ENCODE data around the gene KRTAP19-4. TPM values are rescaled to one million over a fixed set of nuclear protein-coding genes. Genes with fewer than 3 reads are reported as not detected.
"Not testable (repeated sequence)": the region's sequence is repeated elsewhere in the genome, so short reads cannot be mapped to it uniquely, and the experiment has no call there.

The KRTAP19-4 gene
- polyA plus RNA-seq (2013): not detected

- no peaks in the 10 kb centered on the region for H3K36me3 ChIP-seq (ENCODE audit: control insufficient read depth in 4 of 4, insufficient read depth in 4 of 4, low read length in 3 of 4)
- H3K27ac ChIP-seq (ENCODE audit: insufficient read depth in 1 of 2, low read depth in 1 of 2, low read length in 2 of 2, poor library complexity in 1 of 2, severe bottlenecking in 2 of 2): no peak within 1 kb of the TSS
- H3K4me1 ChIP-seq (ENCODE audit: control extremely low read depth in 1 of 4, control insufficient read depth in 4 of 4, insufficient read depth in 4 of 4, low read length in 3 of 4): no peaks in the 10 kb centered on the region
- 100% methylated on average over 1 of the region's 4 CpGs for WGBS (ENCODE audit: insufficient coverage)
- H3K9me3 ChIP-seq (ENCODE audit: control extremely low read depth in 1 of 5, control insufficient read depth in 4 of 5, insufficient read depth in 2 of 5, low read depth in 1 of 5, low read length in 4 of 5): no peaks in the 10 kb centered on the region
- POLR2A ChIA-PET: no interaction called here
- CTCF ChIA-PET: no interaction called here
- no peak for DNase-seq
- H3K4me3 ChIP-seq (ENCODE audit: control insufficient read depth in 1 of 7, extremely low read depth in 1 of 7, insufficient read depth in 4 of 7, low read depth in 2 of 7, low read length in 6 of 7): no peak within 1 kb of the TSS
- H3K27me3 ChIP-seq (replicated peaks in 2 of 5; ENCODE audit: control insufficient read depth in 4 of 5, insufficient read depth in 5 of 5, low read length in 4 of 5): no peaks in the 10 kb centered on the region
These were observed at the start of gene KRTAP19-4 for GRCh38 chr21:30497065-30497464. Gene KRTAP19-4 (minus strand): TSS chr21:30497165. CDS start chr21:30497110, 55 bp downstream.

GRCh38 chr21:30541764-30542163 is 44.8 kb upstream of the KRTAP19-4 start, which contains the start of gene KRTAP19-6:
Gene KRTAP19-6 (minus strand): TSS chr21:30541864. CDS start chr21:30541833, 31 bp downstream.
- ChIA-PET CTCF (no interaction called here), POLR2A (no interaction called here)
- DNase-seq: no peak
- Histone ChIP-seq H3K4me3 (ENCODE audit: control insufficient read depth in 1 of 7, extremely low read depth in 1 of 7, insufficient read depth in 4 of 7, low read depth in 2 of 7, low read length in 6 of 7) (no peak within 1 kb of the TSS), H3K27me3 (replicated peaks in 2 of 5; ENCODE audit: control insufficient read depth in 4 of 5, insufficient read depth in 5 of 5, low read length in 4 of 5) (no peaks in the 10 kb centered on the region), H3K27ac (ENCODE audit: insufficient read depth in 1 of 2, low read depth in 1 of 2, low read length in 2 of 2, poor library complexity in 1 of 2, severe bottlenecking in 2 of 2) (no peak within 1 kb of the TSS), H3K4me1 (ENCODE audit: control extremely low read depth in 1 of 4, control insufficient read depth in 4 of 4, insufficient read depth in 4 of 4, low read length in 3 of 4) (no peaks in the 10 kb centered on the region), H3K9me3 (ENCODE audit: control extremely low read depth in 1 of 5, control insufficient read depth in 4 of 5, insufficient read depth in 2 of 5, low read depth in 1 of 5, low read length in 4 of 5) (no peaks in the 10 kb centered on the region), H3K36me3 (ENCODE audit: control insufficient read depth in 4 of 4, insufficient read depth in 4 of 4, low read length in 3 of 4) (no peaks in the 10 kb centered on the region)
- WGBS (ENCODE audit: insufficient coverage): no CpG with 5 or more reads among the region's 1 CpG

GRCh38 chr21:30518876-30519275 is 21.9 kb upstream of the KRTAP19-4 start:
- Histone ChIP-seq H3K27me3 (replicated peaks in 2 of 5; ENCODE audit: control insufficient read depth in 4 of 5, insufficient read depth in 5 of 5, low read length in 4 of 5) (no peaks in the 10 kb centered on the region), H3K9me3 (ENCODE audit: control extremely low read depth in 1 of 5, control insufficient read depth in 4 of 5, insufficient read depth in 2 of 5, low read depth in 1 of 5, low read length in 4 of 5) (no peaks in the 10 kb centered on the region), H3K4me3 (ENCODE audit: control insufficient read depth in 1 of 7, extremely low read depth in 1 of 7, insufficient read depth in 4 of 7, low read depth in 2 of 7, low read length in 6 of 7) (no peak overlapping the region), H3K4me1 (ENCODE audit: control extremely low read depth in 1 of 4, control insufficient read depth in 4 of 4, insufficient read depth in 4 of 4, low read length in 3 of 4) (no peaks in the 10 kb centered on the region), H3K36me3 (ENCODE audit: control insufficient read depth in 4 of 4, insufficient read depth in 4 of 4, low read length in 3 of 4) (no peaks in the 10 kb centered on the region), H3K27ac (ENCODE audit: insufficient read depth in 1 of 2, low read depth in 1 of 2, low read length in 2 of 2, poor library complexity in 1 of 2, severe bottlenecking in 2 of 2) (no peak overlapping the region)
- POLR2A ChIA-PET: no interaction called here
- WGBS (ENCODE audit: insufficient coverage): 75% methylated on average over 1 of the region's 1 CpG
- DNase-seq: no peak
- CTCF ChIA-PET: no interaction called here

- DNase-seq: no peak
- Histone ChIP-seq H3K36me3 (ENCODE audit: control insufficient read depth in 4 of 4, insufficient read depth in 4 of 4, low read length in 3 of 4) (no peaks in the 10 kb centered on the region), H3K4me1 (ENCODE audit: control extremely low read depth in 1 of 4, control insufficient read depth in 4 of 4, insufficient read depth in 4 of 4, low read length in 3 of 4) (no peaks in the 10 kb centered on the region), H3K27me3 (replicated peaks in 2 of 5; ENCODE audit: control insufficient read depth in 4 of 5, insufficient read depth in 5 of 5, low read length in 4 of 5) (no peaks in the 10 kb centered on the region), H3K9me3 (ENCODE audit: control extremely low read depth in 1 of 5, control insufficient read depth in 4 of 5, insufficient read depth in 2 of 5, low read depth in 1 of 5, low read length in 4 of 5) (no peaks in the 10 kb centered on the region), H3K27ac (ENCODE audit: insufficient read depth in 1 of 2, low read depth in 1 of 2, low read length in 2 of 2, poor library complexity in 1 of 2, severe bottlenecking in 2 of 2) (no peak overlapping the region), H3K4me3 (ENCODE audit: control insufficient read depth in 1 of 7, extremely low read depth in 1 of 7, insufficient read depth in 4 of 7, low read depth in 2 of 7, low read length in 6 of 7) (no peak overlapping the region)
- ChIA-PET POLR2A (no interaction called here), CTCF (no interaction called here)
- 90% methylated on average over 1 of the region's 1 CpG for WGBS (ENCODE audit: insufficient coverage)
These were observed 18.7 kb upstream of the KRTAP19-4 start for GRCh38 chr21:30515681-30516080.

GRCh38 chr21:30505621-30506205 is 8.7 kb upstream of the KRTAP19-4 start:
- WGBS (ENCODE audit: insufficient coverage): 56% methylated on average over 2 of the region's 4 CpGs
- H3K4me1 ChIP-seq (ENCODE audit: control extremely low read depth in 1 of 4, control insufficient read depth in 4 of 4, insufficient read depth in 4 of 4, low read length in 3 of 4); H3K4me3 ChIP-seq (ENCODE audit: control insufficient read depth in 1 of 7, extremely low read depth in 1 of 7, insufficient read depth in 4 of 7, low read depth in 2 of 7, low read length in 6 of 7); DNase-seq; POLR2A ChIA-PET; H3K27ac ChIP-seq (ENCODE audit: insufficient read depth in 1 of 2, low read depth in 1 of 2, low read length in 2 of 2, poor library complexity in 1 of 2, severe bottlenecking in 2 of 2); H3K36me3 ChIP-seq (ENCODE audit: control insufficient read depth in 4 of 4, insufficient read depth in 4 of 4, low read length in 3 of 4); H3K9me3 ChIP-seq (ENCODE audit: control extremely low read depth in 1 of 5, control insufficient read depth in 4 of 5, insufficient read depth in 2 of 5, low read depth in 1 of 5, low read length in 4 of 5); CTCF ChIA-PET; H3K27me3 ChIP-seq (replicated peaks in 2 of 5; ENCODE audit: control insufficient read depth in 4 of 5, insufficient read depth in 5 of 5, low read length in 4 of 5): not testable (repeated sequence)

GRCh38 chr21:30502041-30502440 is 5.1 kb upstream of the KRTAP19-4 start, which contains the start of gene KRTAP19-5:
Gene KRTAP19-5 (minus strand): TSS chr21:30502141. CDS start chr21:30502090, 51 bp downstream.
- no peak for DNase-seq
- H3K4me3 ChIP-seq (ENCODE audit: control insufficient read depth in 1 of 7, extremely low read depth in 1 of 7, insufficient read depth in 4 of 7, low read depth in 2 of 7, low read length in 6 of 7): no peak within 1 kb of the TSS
- POLR2A ChIA-PET: no interaction called here
- no peaks in the 10 kb centered on the region for H3K27me3 ChIP-seq (replicated peaks in 2 of 5; ENCODE audit: control insufficient read depth in 4 of 5, insufficient read depth in 5 of 5, low read length in 4 of 5)
- no peak within 1 kb of the TSS for H3K27ac ChIP-seq (ENCODE audit: insufficient read depth in 1 of 2, low read depth in 1 of 2, low read length in 2 of 2, poor library complexity in 1 of 2, severe bottlenecking in 2 of 2)
- WGBS (ENCODE audit: insufficient coverage): 100% methylated on average over 2 of the region's 6 CpGs
- no peaks in the 10 kb centered on the region for H3K9me3 ChIP-seq (ENCODE audit: control extremely low read depth in 1 of 5, control insufficient read depth in 4 of 5, insufficient read depth in 2 of 5, low read depth in 1 of 5, low read length in 4 of 5)
- CTCF ChIA-PET: no interaction called here
- H3K4me1 ChIP-seq (ENCODE audit: control extremely low read depth in 1 of 4, control insufficient read depth in 4 of 4, insufficient read depth in 4 of 4, low read length in 3 of 4): no peaks in the 10 kb centered on the region
- H3K36me3 ChIP-seq (ENCODE audit: control insufficient read depth in 4 of 4, insufficient read depth in 4 of 4, low read length in 3 of 4): no peaks in the 10 kb centered on the region

- no peaks in the 10 kb centered on the region for H3K36me3 ChIP-seq (ENCODE audit: control insufficient read depth in 4 of 4, insufficient read depth in 4 of 4, low read length in 3 of 4)
- peaks cover 0 to 3% (median 0%) of the 10 kb centered on the region in 5 experiments for H3K9me3 ChIP-seq (ENCODE audit: control extremely low read depth in 1 of 5, control insufficient read depth in 4 of 5, insufficient read depth in 2 of 5, low read depth in 1 of 5, low read length in 4 of 5)
- DNase-seq: no peak
- no peaks in the 10 kb centered on the region for H3K27me3 ChIP-seq (replicated peaks in 2 of 5; ENCODE audit: control insufficient read depth in 4 of 5, insufficient read depth in 5 of 5, low read length in 4 of 5)
- ChIA-PET CTCF (no interaction called here), POLR2A (no interaction called here)
- no peak within 1 kb of the TSS for H3K4me3 ChIP-seq (ENCODE audit: control insufficient read depth in 1 of 7, extremely low read depth in 1 of 7, insufficient read depth in 4 of 7, low read depth in 2 of 7, low read length in 6 of 7)
- WGBS (ENCODE audit: insufficient coverage): 80% methylated on average over 1 of the region's 2 CpGs
- H3K27ac ChIP-seq (ENCODE audit: insufficient read depth in 1 of 2, low read depth in 1 of 2, low read length in 2 of 2, poor library complexity in 1 of 2, severe bottlenecking in 2 of 2): no peak within 1 kb of the TSS
- no peaks in the 10 kb centered on the region for H3K4me1 ChIP-seq (ENCODE audit: control extremely low read depth in 1 of 4, control insufficient read depth in 4 of 4, insufficient read depth in 4 of 4, low read length in 3 of 4)
These were observed 5.0 kb downstream of the KRTAP19-4 start, which contains the start of gene KRTAP19-3 for GRCh38 chr21:30491963-30492428. Gene KRTAP19-3 (minus strand): TSS chr21:30492013. CDS start chr21:30491957, 56 bp downstream.
